GM23338 (cell line): ENCODE results near the gene F13A1. TPM values are rescaled to one million over a fixed set of nuclear protein-coding genes. Genes with fewer than 3 reads are reported as not detected.

Experiments used
- ATAC-seq: fragments of 200-7000 bp; cut with Tn5 transposase; 3 replicates; pipeline ENCODE4 v1.9.1; 2020
- DNase-seq: peaks from one replicate; pipeline ENCODE4 v3.0.0-alpha.2; 2015; ENCODE audit warnings: low spot score
- H2AFZ ChIP-seq: fragments of 200-600 bp; sonication (generic); 2 replicates; pipeline ENCODE4 v1.8.0; 2016; ENCODE audit warnings: antibody characterized with exemption, mild to moderate bottlenecking, moderate library complexity
- H3F3A ChIP-seq: fragments of 200-600 bp; sonication (generic); replicated peaks from 2 replicates; pipeline ENCODE4 v1.8.0; 2017; ENCODE audit warnings: antibody characterized with exemption, mixed run types, low read depth
- H3K27ac ChIP-seq: fragments of 200-600 bp; sonication (generic); 2 replicates; pipeline ENCODE4 v1.6.1; 2016; ENCODE audit warnings: low read depth
- H3K27me3 ChIP-seq: fragments of 200-600 bp; sonication (generic); 2 replicates; pipeline ENCODE4 v1.8.0; 2016; ENCODE audit warnings: mild to moderate bottlenecking, mixed run types, moderate library complexity; ENCODE audit not compliant: insufficient read depth
- H3K36me3 ChIP-seq: fragments of 200-600 bp; sonication (generic); 2 replicates; pipeline ENCODE4 v1.8.0; 2016; ENCODE audit warnings: mild to moderate bottlenecking; ENCODE audit not compliant: insufficient read depth
- H3K4me1 ChIP-seq: fragments of 200-600 bp; sonication (generic); 2 replicates; pipeline ENCODE4 v1.8.0; 2016; ENCODE audit warnings: mild to moderate bottlenecking, moderate library complexity; ENCODE audit not compliant: insufficient read depth
- H3K4me2 ChIP-seq: fragments of 200-600 bp; sonication (generic); 2 replicates; pipeline ENCODE4 v1.7.1; 2017; ENCODE audit warnings: mixed run types
- H3K4me3 ChIP-seq: fragments of 200-600 bp; sonication (generic); 2 replicates; pipeline ENCODE4 v1.6.1; 2016; ENCODE audit warnings: mixed run types
- H3K79me2 ChIP-seq: fragments of 200-600 bp; sonication (generic); replicated peaks from 2 replicates; pipeline ENCODE4 v1.8.0; 2017; ENCODE audit warnings: mild to moderate bottlenecking; ENCODE audit not compliant: insufficient read depth
- H3K9me2 ChIP-seq: fragments of 200-600 bp; sonication (generic); 2 replicates; pipeline ENCODE4 v1.8.0; 2017; ENCODE audit not compliant: insufficient read depth
- H4K20me1 ChIP-seq: fragments of 200-600 bp; sonication (generic); replicated peaks from 2 replicates; pipeline ENCODE4 v1.8.0; 2017; ENCODE audit warnings: mild to moderate bottlenecking; ENCODE audit not compliant: insufficient read depth
- H3K27ac Mint-ChIP-seq: 2 replicates; pipeline ENCODE4 v1.8.0; 2020; ENCODE audit warnings: inconsistent platforms, mild to moderate bottlenecking, moderate library complexity, mixed read lengths
- H3K27me3 Mint-ChIP-seq: 3 replicates; pipeline ENCODE4 v1.8.0; 2022; ENCODE audit warnings: low read depth, mild to moderate bottlenecking, moderate library complexity, mixed read lengths, inconsistent platforms; ENCODE audit not compliant: insufficient read depth, poor library complexity
- H3K36me3 Mint-ChIP-seq: 3 replicates; pipeline ENCODE4 v1.8.0; 2021; ENCODE audit warnings: low read depth, mild to moderate bottlenecking, inconsistent platforms, moderate library complexity, mixed read lengths
- H3K4me1 Mint-ChIP-seq: 3 replicates; pipeline ENCODE4 v1.8.0; 2020; ENCODE audit warnings: mild to moderate bottlenecking, inconsistent platforms, mixed read lengths
- H3K4me3 Mint-ChIP-seq: 3 replicates; pipeline ENCODE4 v1.8.0; 2021; ENCODE audit warnings: moderate library complexity, mild to moderate bottlenecking, inconsistent platforms, mixed read lengths
- H3K9me3 Mint-ChIP-seq: 3 replicates; pipeline ENCODE4 v1.8.0; 2020; ENCODE audit warnings: moderate library complexity, mild to moderate bottlenecking, inconsistent platforms, mixed read lengths
- CREB1 ChIP-seq: fragments of 250-450 bp; sonication (Bioruptor Pico); IDR thresholded peaks from 2 replicates; pipeline ENCODE4 v1.5.0; 2020; ENCODE audit warnings: low read depth, mild to moderate bottlenecking, moderate library complexity
- CTCF ChIP-seq, 2 experiments: fragments of 200-600 bp in 1 of 2; sonication (generic) in 1 of 2; conservative IDR thresholded peaks; 2 replicates each; pipeline versions ENCODE4 v1.5.1 to v1.6.1; 2016 to 2017; ENCODE audit warnings: antibody characterized with exemption in 2 of 2, low read depth in 2 of 2, mild to moderate bottlenecking in 2 of 2, moderate library complexity in 1 of 2
- EZH2 ChIP-seq: fragments of 200-600 bp; sonication (generic); IDR thresholded peaks from one replicate; pipeline ENCODE4 v1.8.0; 2017; ENCODE audit warnings: antibody characterized with exemption, mild to moderate bottlenecking, low read depth; ENCODE audit not compliant: unreplicated experiment
- JUNB ChIP-seq: IDR thresholded peaks from one replicate; pipeline ENCODE4 v1.6.1; 2016; ENCODE audit warnings: antibody characterized with exemption; ENCODE audit not compliant: unreplicated experiment
- POLR2AphosphoS5 ChIP-seq: IDR thresholded peaks from 2 replicates; pipeline ENCODE4 v1.6.1; 2016; ENCODE audit warnings: antibody characterized with exemption, low read depth
- STAT1 ChIP-seq: IDR thresholded peaks from one replicate; pipeline ENCODE4 v1.6.1; 2016; ENCODE audit warnings: antibody characterized with exemption; ENCODE audit not compliant: unreplicated experiment
- ZNF331 ChIP-seq: fragments of 250-450 bp; sonication (Bioruptor Pico); IDR thresholded peaks from 2 replicates; pipeline ENCODE4 v1.5.0; 2020; ENCODE audit warnings: low read depth, mild to moderate bottlenecking, moderate library complexity
- ZNF462 ChIP-seq: fragments of 250-450 bp; sonication (Bioruptor Pico); IDR thresholded peaks from 2 replicates; pipeline ENCODE4 v1.5.0; 2020; ENCODE audit warnings: mild to moderate bottlenecking, moderate library complexity
- polyA plus RNA-seq: library from polyadenylated mRNA; unstranded; fragments of >200 nt; fragmentation: Nextera tagmentation; extraction: Ambion mirVana; gene quantifications from 2 replicates; pipeline ENCODE4 v1.2.1, GENCODE V29; 2016
- total RNA-seq: library from RNA; depleted of rRNA; stranded (reverse); fragments of >200 nt; shearing (Covaris generic); gene quantifications from 2 replicates; pipeline ENCODE4 v1.2.3, GENCODE V29; 2014

F13A1 gene
- total and polyA plus RNA-seq, 2 experiments from 2014 or later, result 0.31 to 0.32 TPM

GRCh38 chr6:6121943-6122342 lies 198.5 kb downstream of the F13A1 start:
- Mint-ChIP-seq H3K36me3 (peaks cover 10% of the 10 kb centered on the region), H3K9me3 (peaks cover 24% of the 10 kb centered on the region), H3K4me3 (no peak overlapping the region), H3K27me3 (peaks cover 2% of the 10 kb centered on the region), H3K27ac (no peak overlapping the region), H3K4me1 (no peaks in the 10 kb centered on the region)
- TF ChIP-seq CREB1 (CRISPR knock-in tag), result no peak
- TF ChIP-seq STAT1, result no peak
- no peak for TF ChIP-seq ZNF462 (CRISPR knock-in tag)
- TF ChIP-seq ZNF331 (CRISPR knock-in tag), result no peak
- no peak for TF ChIP-seq JUNB
- Histone ChIP-seq H4K20me1 (no peaks in the 10 kb centered on the region), H3F3A (no peaks in the 10 kb centered on the region), H3K27ac (no peak overlapping the region), H3K4me2 (no peak overlapping the region), H3K36me3 (no peaks in the 10 kb centered on the region), H3K4me3 (no peak overlapping the region), H3K79me2 (no peaks in the 10 kb centered on the region), H3K9me2 (no peaks in the 10 kb centered on the region), H3K27me3 (no peaks in the 10 kb centered on the region), H3K4me1 (no peaks in the 10 kb centered on the region), H2AFZ (no peak overlapping the region)
- ATAC-seq (no peak), DNase-seq (no peak)

- no peak overlapping the region for H3K4me2 ChIP-seq
- no peak overlapping the region for H3K4me3 ChIP-seq
- H2AFZ ChIP-seq, result peak overlapping the region; percentile 80; the same call in 1 of the 2 replicates
- no peaks in the 10 kb centered on the region for H3K36me3 ChIP-seq
- Mint-ChIP-seq H3K36me3 (no peaks in the 10 kb centered on the region), H3K27me3 (peaks cover 2% of the 10 kb centered on the region), H3K27ac (no peak overlapping the region), H3K4me3 (no peak overlapping the region), H3K9me3 (no peaks in the 10 kb centered on the region), H3K4me1 (no peaks in the 10 kb centered on the region)
- no peaks in the 10 kb centered on the region for H4K20me1 ChIP-seq
- H3K27ac ChIP-seq, result no peak overlapping the region
- peaks cover 2% of the 10 kb centered on the region; the same call in 1 of the 2 replicates for H3K9me2 ChIP-seq
- ATAC-seq, result peak; percentile 92
- no peaks in the 10 kb centered on the region for H3K4me1 ChIP-seq
- H3K79me2 ChIP-seq, result no peaks in the 10 kb centered on the region
- no peaks in the 10 kb centered on the region for H3F3A ChIP-seq
- peak; percentile 71 for DNase-seq
- TF ChIP-seq STAT1, result no peak
- TF ChIP-seq EZH2, result no peak
- TF ChIP-seq POLR2AphosphoS5, result no peak
- TF ChIP-seq CREB1 (CRISPR knock-in tag), result no peak
- TF ChIP-seq CTCF (conservative IDR thresholded peaks at IDR 0.05; ENCODE audit: low read depth in 2 of 2), result peak; percentile 73 to 78
- no peaks in the 10 kb centered on the region for H3K27me3 ChIP-seq
Observed at GRCh38 chr6:6105472-6106036, 214.9 kb downstream of the F13A1 start.
